WTC11 (cell line): ENCODE measurements around the gene IMPDH1. TPM values are rescaled to one million over a fixed set of nuclear protein-coding genes. Genes with fewer than 3 reads are reported as not detected.

Source experiments
- ATAC-seq: fragments of 200-7000 bp; cut with Tn5 transposase; 2 replicates; pipeline ENCODE4 v1.10.0; 2021; ENCODE audit warnings: mild to moderate bottlenecking, moderate library complexity
- CTCF ChIA-PET: fragments of 300-600 bp; sonication (Branson Sonifier 250); formaldehyde crosslinking; loops from one replicate; lab custom pipeline; 2021; ENCODE audit warnings: antibody characterized with exemption; lab: Charles Lee
- POLR2A ChIA-PET: fragments of 350-600 bp; sonication (Branson Sonifier 250); formaldehyde crosslinking; loops from one replicate; lab custom pipeline; 2021; ENCODE audit warnings: antibody characterized with exemption; lab: Charles Lee
- DNase-seq: peaks from one replicate; pipeline ENCODE4 v3.0.0; 2021; ENCODE audit warnings: low spot score
- H3K27ac Mint-ChIP-seq: 2 replicates; pipeline ENCODE4 v1.8.0; 2021; ENCODE audit warnings: mixed read lengths
- H3K27me3 Mint-ChIP-seq: 2 replicates; pipeline ENCODE4 v1.8.0; 2021; ENCODE audit warnings: low read depth, mild to moderate bottlenecking, moderate library complexity, mixed read lengths
- H3K36me3 Mint-ChIP-seq: 2 replicates; pipeline ENCODE4 v1.8.0; 2021; ENCODE audit warnings: mixed read lengths
- H3K4me1 Mint-ChIP-seq: 2 replicates; pipeline ENCODE4 v1.8.0; 2022; ENCODE audit warnings: mixed read lengths
- H3K4me3 Mint-ChIP-seq: 2 replicates; pipeline ENCODE4 v1.8.0; 2021; ENCODE audit warnings: mild to moderate bottlenecking, moderate library complexity, mixed read lengths
- H3K9me3 Mint-ChIP-seq: 2 replicates; pipeline ENCODE4 v1.8.0; 2021; ENCODE audit warnings: mixed read lengths
- ARID4B ChIP-seq: sonication (generic); formaldehyde crosslinking; IDR thresholded peaks from 2 replicates; pipeline ENCODE4 v1.8.0; 2023; ENCODE audit warnings: missing genetic modification reagents, mild to moderate bottlenecking, borderline replicate concordance
- CREB1 ChIP-seq: sonication (generic); formaldehyde crosslinking; IDR thresholded peaks from 2 replicates; pipeline ENCODE4 v1.8.0; 2023; ENCODE audit warnings: mild to moderate bottlenecking, missing genetic modification reagents
- E2F5 ChIP-seq: sonication (generic); formaldehyde crosslinking; IDR thresholded peaks from 2 replicates; pipeline ENCODE4 v1.8.1; 2022; ENCODE audit warnings: mild to moderate bottlenecking, moderate library complexity, missing genetic modification reagents
- EMX1 ChIP-seq: fragments of 250-450 bp; sonication (Bioruptor Pico); IDR thresholded peaks from 2 replicates; pipeline ENCODE4 v1.8.0; 2021; ENCODE audit warnings: mild to moderate bottlenecking
- ERG ChIP-seq: fragments of 250-450 bp; sonication (Bioruptor Pico); IDR thresholded peaks from 2 replicates; pipeline ENCODE4 v1.8.0; 2021; ENCODE audit warnings: mild to moderate bottlenecking
- GTF2I ChIP-seq: fragments of 250-450 bp; sonication (Bioruptor Pico); conservative IDR thresholded peaks from 2 replicates; pipeline ENCODE4 v1.4.0; 2021; ENCODE audit warnings: mild to moderate bottlenecking
- IRF2 ChIP-seq: sonication (generic); formaldehyde crosslinking; IDR thresholded peaks from 2 replicates; pipeline ENCODE4 v1.8.0; 2022; ENCODE audit warnings: low read depth, missing genetic modification reagents, borderline replicate concordance
- JAZF1 ChIP-seq: fragments of 250-450 bp; sonication (Bioruptor Pico); IDR thresholded peaks from 2 replicates; pipeline ENCODE4 v1.9.0; 2021; ENCODE audit warnings: moderate library complexity, mild to moderate bottlenecking, inconsistent platforms
- JUN ChIP-seq: sonication (generic); formaldehyde crosslinking; IDR thresholded peaks from 2 replicates; pipeline ENCODE4 v1.8.0; 2023; ENCODE audit warnings: mild to moderate bottlenecking, missing genetic modification reagents
- MAX ChIP-seq: sonication (generic); formaldehyde crosslinking; IDR thresholded peaks from 2 replicates; pipeline ENCODE4 v1.8.0; 2022; ENCODE audit warnings: mild to moderate bottlenecking, missing genetic modification reagents
- NFE2L1 ChIP-seq: sonication (generic); formaldehyde crosslinking; IDR thresholded peaks from 2 replicates; pipeline ENCODE4 v1.8.1; 2023; ENCODE audit warnings: missing genetic modification reagents
- NFYB ChIP-seq: sonication (generic); formaldehyde crosslinking; conservative IDR thresholded peaks from 2 replicates; pipeline ENCODE4 v1.8.0; 2022; ENCODE audit warnings: low read depth, missing genetic modification reagents
- NR1H2 ChIP-seq: sonication (generic); formaldehyde crosslinking; IDR thresholded peaks from 2 replicates; pipeline ENCODE4 v1.9.0; 2021; ENCODE audit warnings: mild to moderate bottlenecking, moderate library complexity, missing genetic modification reagents
- NR2C2 ChIP-seq: sonication (generic); formaldehyde crosslinking; IDR thresholded peaks from 2 replicates; pipeline ENCODE4 v1.8.0; 2022; ENCODE audit warnings: mild to moderate bottlenecking, missing genetic modification reagents
- PRDM15 ChIP-seq: sonication (generic); formaldehyde crosslinking; IDR thresholded peaks from 2 replicates; pipeline ENCODE4 v1.8.0; 2022; ENCODE audit warnings: missing genetic modification reagents
- PRRX2 ChIP-seq: fragments of 250-450 bp; sonication (Bioruptor Pico); IDR thresholded peaks from 2 replicates; pipeline ENCODE4 v1.8.0; 2021; ENCODE audit warnings: mild to moderate bottlenecking
- SMAD4 ChIP-seq: sonication (generic); formaldehyde crosslinking; IDR thresholded peaks from 2 replicates; pipeline ENCODE4 v1.8.0; 2022; ENCODE audit warnings: mild to moderate bottlenecking, missing genetic modification reagents
- SOX15 ChIP-seq: fragments of 250-450 bp; sonication (Bioruptor Pico); IDR thresholded peaks from 2 replicates; pipeline ENCODE4 v1.9.0; 2021; ENCODE audit warnings: mild to moderate bottlenecking
- STAT6 ChIP-seq: sonication (generic); formaldehyde crosslinking; conservative IDR thresholded peaks from 2 replicates; pipeline ENCODE4 v1.8.1; 2023; ENCODE audit warnings: mild to moderate bottlenecking, low read depth, missing genetic modification reagents, moderate library complexity
- TCF7 ChIP-seq: sonication (generic); formaldehyde crosslinking; IDR thresholded peaks from 2 replicates; pipeline ENCODE4 v1.8.0; 2022; ENCODE audit warnings: mild to moderate bottlenecking, low read depth, missing genetic modification reagents, moderate library complexity
- TEAD1 ChIP-seq: sonication (generic); formaldehyde crosslinking; IDR thresholded peaks from 2 replicates; pipeline ENCODE4 v1.8.0; 2022; ENCODE audit warnings: mild to moderate bottlenecking, missing genetic modification reagents
- USF1 ChIP-seq: sonication (generic); formaldehyde crosslinking; IDR thresholded peaks from 2 replicates; pipeline ENCODE4 v1.8.0; 2022; ENCODE audit warnings: mild to moderate bottlenecking, missing genetic modification reagents
- ZNF317 ChIP-seq: sonication (generic); formaldehyde crosslinking; IDR thresholded peaks from 2 replicates; pipeline ENCODE4 v1.8.1; 2023; ENCODE audit warnings: low read depth, mild to moderate bottlenecking, moderate library complexity, missing genetic modification reagents, borderline replicate concordance
- ZSCAN18 ChIP-seq: fragments of 250-450 bp; sonication (Bioruptor Pico); IDR thresholded peaks from 2 replicates; pipeline ENCODE4 v2.1.2; 2022; ENCODE audit warnings: mild to moderate bottlenecking, moderate library complexity
- total RNA-seq: library from RNA; stranded (reverse); gene quantifications from 3 replicates; pipeline ENCODE4 v1.2.3, GENCODE V29; 2021

The IMPDH1 gene
- total RNA-seq, 1 experiment from 2014 or later = 54.2 TPM

GRCh38 chr7:128352153-128352537 lies 57.6 kb downstream of the IMPDH1 start:
- Mint-ChIP-seq H3K27ac (no peak overlapping the region), H3K4me3 (no peak overlapping the region), H3K36me3 (no peaks in the 10 kb centered on the region), H3K4me1 (peaks cover 6% of the 10 kb centered on the region), H3K27me3 (peaks cover 84% of the 10 kb centered on the region), H3K9me3 (no peaks in the 10 kb centered on the region)
- DNase-seq = peak; percentile 88
- POLR2A ChIA-PET = no interaction called here
- CTCF ChIA-PET = interaction anchor here (0.9 to 5.5 kb wide), 6 partner anchors 29 to 108 kb away, joined by 3 to 125 read pairs (median 10); no protein-coding TSS in a partner anchor
- ATAC-seq = peak; percentile 82
- TF ChIP-seq PRRX2 (CRISPR knock-in tag) (no peak), E2F5 (CRISPR knock-in tag) (peak; percentile 94; the same call in 1 of the 2 replicates), TEAD1 (CRISPR knock-in tag) (peak; percentile 95), ERG (CRISPR knock-in tag) (no peak), SOX15 (CRISPR knock-in tag) (no peak), CREB1 (CRISPR knock-in tag) (peak; percentile 95), USF1 (CRISPR knock-in tag) (peak; percentile 75), JUN (peak; percentile 67; the same call in 1 of the 2 replicates), EMX1 (CRISPR knock-in tag) (no peak), TCF7 (peak; percentile 86), ARID4B (CRISPR knock-in tag) (peak; percentile 93), PRDM15 (CRISPR knock-in tag) (peak; percentile 61; the same call in 1 of the 2 replicates), NFYB (CRISPR knock-in tag) (no peak), ZSCAN18 (no peak), MAX (peak; percentile 99), NFE2L1 (CRISPR knock-in tag) (peak; percentile 98), NR1H2 (CRISPR knock-in tag) (no peak), SMAD4 (CRISPR knock-in tag) (no peak), GTF2I (CRISPR knock-in tag) (no peak), NR2C2 (peak; percentile 78), IRF2 (CRISPR knock-in tag) (no peak; the same call in 1 of the 2 replicates), STAT6 (CRISPR knock-in tag) (no peak), ZNF317 (CRISPR knock-in tag) (peak; percentile 68; the same call in 1 of the 2 replicates), JAZF1 (CRISPR knock-in tag) (no peak)
